ENCODE results near the gene STIM2. TPM values are rescaled to one million over a fixed set of nuclear protein-coding genes. Genes with fewer than 3 reads are reported as not detected.

The STIM2 gene
- total RNA-seq, 4 donors from 2014 or later: 17.2 to 71.4 (median 20.7) TPM

DNA sequence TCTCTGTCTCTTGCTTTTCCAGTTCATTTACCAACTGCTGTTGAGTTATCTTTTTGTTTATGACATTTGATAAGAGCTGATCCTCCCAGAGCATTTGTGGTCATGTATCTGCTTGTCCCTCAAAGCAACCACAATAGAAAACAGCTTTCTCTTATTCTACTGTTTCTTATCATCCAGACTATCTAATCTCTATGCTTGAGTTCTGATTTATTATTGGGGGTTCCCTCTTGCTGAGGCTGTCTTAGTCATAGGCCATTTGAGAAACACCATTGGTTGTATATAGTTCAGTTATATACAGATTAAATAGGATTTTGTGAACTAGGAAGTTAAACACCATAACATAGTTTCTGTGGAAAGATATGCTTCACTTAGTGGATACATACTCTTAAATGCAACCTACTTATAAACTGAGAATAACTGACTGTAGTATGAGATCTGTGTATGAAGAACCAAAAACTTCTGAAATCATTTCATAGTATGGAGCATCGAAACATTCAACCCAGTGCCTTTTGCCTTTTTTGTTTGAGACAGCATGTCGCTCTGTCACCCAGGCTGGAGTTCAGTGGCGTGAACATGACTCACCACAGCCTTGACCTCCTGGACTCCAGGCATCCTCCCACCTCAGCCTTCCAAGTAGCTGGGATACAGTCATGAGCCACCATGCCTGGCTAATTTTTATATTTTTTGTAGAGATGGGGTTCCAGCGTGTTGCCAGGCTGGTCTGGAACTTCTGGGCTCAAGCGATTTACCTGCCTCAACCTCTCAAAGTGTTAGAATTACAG lies 75.8 kb downstream of the STIM2 start:
- DNase-seq: no peak
- no peak overlapping the region for H3K27ac ChIP-seq
- intact Hi-C loops (cut with DNase I; ENCODE audit: low total_unique reads): loop anchor here (5.0 kb wide), 1 partner anchor 1401 kb away; no protein-coding TSS in a partner anchor
- H3K4me1 ChIP-seq: peaks cover 0 to 27% (median 0%) of the 10 kb centered on the region in 4 donors
- WGBS, 2 donors (ENCODE audit: low coverage in 1 of 2): 89 to 100% methylated on average over 2 to 5 of the region's 5 CpGs
- in situ Hi-C loops (cut with MboI; ENCODE audit: low pct_ligation_motif_present in 1 of 4, low pct_unique_long_range_greater_than_20kb in 1 of 4, low sequenced_read_pairs in 3 of 4): no loop called here
- H3K4me3 ChIP-seq: no peak overlapping the region
- H3K27me3 ChIP-seq: no peaks in the 10 kb centered on the region
- H3K36me3 ChIP-seq: no peaks in the 10 kb centered on the region
- no peaks in the 10 kb centered on the region for H3K9me3 ChIP-seq
- TF ChIP-seq POLR2A (IDR thresholded peaks at IDR 0.05) (no peak), EP300 (IDR thresholded peaks at IDR 0.05; ENCODE audit: low read depth) (no peak), POLR2AphosphoS5 (IDR thresholded peaks at IDR 0.05) (no peak)
- TF ChIP-seq, protein P1, sequence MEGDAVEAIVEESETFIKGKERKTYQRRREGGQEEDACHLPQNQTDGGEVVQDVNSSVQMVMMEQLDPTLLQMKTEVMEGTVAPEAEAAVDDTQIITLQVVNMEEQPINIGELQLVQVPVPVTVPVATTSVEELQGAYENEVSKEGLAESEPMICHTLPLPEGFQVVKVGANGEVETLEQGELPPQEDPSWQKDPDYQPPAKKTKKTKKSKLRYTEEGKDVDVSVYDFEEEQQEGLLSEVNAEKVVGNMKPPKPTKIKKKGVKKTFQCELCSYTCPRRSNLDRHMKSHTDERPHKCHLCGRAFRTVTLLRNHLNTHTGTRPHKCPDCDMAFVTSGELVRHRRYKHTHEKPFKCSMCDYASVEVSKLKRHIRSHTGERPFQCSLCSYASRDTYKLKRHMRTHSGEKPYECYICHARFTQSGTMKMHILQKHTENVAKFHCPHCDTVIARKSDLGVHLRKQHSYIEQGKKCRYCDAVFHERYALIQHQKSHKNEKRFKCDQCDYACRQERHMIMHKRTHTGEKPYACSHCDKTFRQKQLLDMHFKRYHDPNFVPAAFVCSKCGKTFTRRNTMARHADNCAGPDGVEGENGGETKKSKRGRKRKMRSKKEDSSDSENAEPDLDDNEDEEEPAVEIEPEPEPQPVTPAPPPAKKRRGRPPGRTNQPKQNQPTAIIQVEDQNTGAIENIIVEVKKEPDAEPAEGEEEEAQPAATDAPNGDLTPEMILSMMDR (IDR thresholded peaks at IDR 0.05): no peak

- no peak overlapping the region for H3K27ac ChIP-seq
- no peak for DNase-seq
- TF ChIP-seq EP300 (IDR thresholded peaks at IDR 0.05; ENCODE audit: low read depth) (no peak), POLR2AphosphoS5 (IDR thresholded peaks at IDR 0.05) (no peak), POLR2A (IDR thresholded peaks at IDR 0.05) (no peak)
- TF ChIP-seq, protein P1 (IDR thresholded peaks at IDR 0.05): no peak
- intact Hi-C loops (cut with DNase I; ENCODE audit: low total_unique reads): loop anchor here (5.0 kb wide), 1 partner anchor 1400 kb away; no protein-coding TSS in a partner anchor
- WGBS, 2 donors (ENCODE audit: low coverage in 1 of 2): 90% methylated on average over 2 of the region's 2 CpGs
- H3K4me3 ChIP-seq: no peak overlapping the region
- H3K27me3 ChIP-seq: no peaks in the 10 kb centered on the region
- H3K4me1 ChIP-seq: peaks cover 0 to 27% (median 0%) of the 10 kb centered on the region in 4 donors
- no peaks in the 10 kb centered on the region for H3K9me3 ChIP-seq
- H3K36me3 ChIP-seq: no peaks in the 10 kb centered on the region
- in situ Hi-C loops (cut with MboI; ENCODE audit: low pct_ligation_motif_present in 1 of 4, low pct_unique_long_range_greater_than_20kb in 1 of 4, low sequenced_read_pairs in 3 of 4): no loop called here
Observed at GRCh38 chr4:26937139-26937538, 76.5 kb downstream of the STIM2 start.

- Histone ChIP-seq H3K4me3 (no peak overlapping the region), H3K4me1 (peaks cover 0 to 27% (median 0%) of the 10 kb centered on the region in 4 donors), H3K9me3 (no peaks in the 10 kb centered on the region), H3K27me3 (no peaks in the 10 kb centered on the region), H3K36me3 (no peaks in the 10 kb centered on the region), H3K27ac (no peak overlapping the region)
- intact Hi-C loops (cut with DNase I; ENCODE audit: low total_unique reads): loop anchor here (5.0 kb wide), 1 partner anchor 1400 kb away; no protein-coding TSS in a partner anchor
- TF ChIP-seq POLR2AphosphoS5 (IDR thresholded peaks at IDR 0.05) (no peak), EP300 (IDR thresholded peaks at IDR 0.05; ENCODE audit: low read depth) (no peak), POLR2A (IDR thresholded peaks at IDR 0.05) (no peak)
- TF ChIP-seq, protein P1 (IDR thresholded peaks at IDR 0.05): no peak
- 91 to 92% methylated on average over 3 of the region's 3 CpGs for WGBS, 2 donors (ENCODE audit: low coverage in 1 of 2)
- no peak for DNase-seq
- in situ Hi-C loops (cut with MboI; ENCODE audit: low pct_ligation_motif_present in 1 of 4, low pct_unique_long_range_greater_than_20kb in 1 of 4, low sequenced_read_pairs in 3 of 4): no loop called here
Observed at GRCh38 chr4:26937567-26937966, 76.9 kb downstream of the STIM2 start.

- DNase-seq: no peak
- H3K4me3 ChIP-seq: no peak overlapping the region
- TF ChIP-seq POLR2AphosphoS5 (IDR thresholded peaks at IDR 0.05): no peak
- no peak for TF ChIP-seq POLR2A (IDR thresholded peaks at IDR 0.05)
- TF ChIP-seq, protein P1 (IDR thresholded peaks at IDR 0.05): no peak
- TF ChIP-seq EP300 (IDR thresholded peaks at IDR 0.05; ENCODE audit: low read depth): no peak
- no peaks in the 10 kb centered on the region for H3K27me3 ChIP-seq
- H3K36me3 ChIP-seq: no peaks in the 10 kb centered on the region
- H3K4me1 ChIP-seq: peaks cover 0 to 27% (median 0%) of the 10 kb centered on the region in 4 donors
- 31 to 54% methylated on average over 2 of the region's 2 CpGs for WGBS, 2 donors (ENCODE audit: low coverage in 1 of 2)
- H3K9me3 ChIP-seq: no peaks in the 10 kb centered on the region
- H3K27ac ChIP-seq: no peak overlapping the region
- intact Hi-C loops (cut with DNase I; ENCODE audit: low total_unique reads) (loop anchor here (5.0 kb wide), 1 partner anchor 1399 kb away; no protein-coding TSS in a partner anchor), in situ Hi-C loops (cut with MboI; ENCODE audit: low pct_ligation_motif_present in 1 of 4, low pct_unique_long_range_greater_than_20kb in 1 of 4, low sequenced_read_pairs in 3 of 4) (no loop called here)
Observed at GRCh38 chr4:26938516-26938915, 77.9 kb downstream of the STIM2 start.

All from transverse colon (tissue), 4 donors.